Measurements from ENCODE around the gene COL17A1. TPM values are rescaled to one million over a fixed set of nuclear protein-coding genes. Genes with fewer than 3 reads are reported as not detected.
A peak's percentile ranks its signal among the peaks of the same experiment; 100 is the strongest.

Gene COL17A1
- total RNA-seq, 1 experiment from 2014 or later, result 0.05 TPM

DNA sequence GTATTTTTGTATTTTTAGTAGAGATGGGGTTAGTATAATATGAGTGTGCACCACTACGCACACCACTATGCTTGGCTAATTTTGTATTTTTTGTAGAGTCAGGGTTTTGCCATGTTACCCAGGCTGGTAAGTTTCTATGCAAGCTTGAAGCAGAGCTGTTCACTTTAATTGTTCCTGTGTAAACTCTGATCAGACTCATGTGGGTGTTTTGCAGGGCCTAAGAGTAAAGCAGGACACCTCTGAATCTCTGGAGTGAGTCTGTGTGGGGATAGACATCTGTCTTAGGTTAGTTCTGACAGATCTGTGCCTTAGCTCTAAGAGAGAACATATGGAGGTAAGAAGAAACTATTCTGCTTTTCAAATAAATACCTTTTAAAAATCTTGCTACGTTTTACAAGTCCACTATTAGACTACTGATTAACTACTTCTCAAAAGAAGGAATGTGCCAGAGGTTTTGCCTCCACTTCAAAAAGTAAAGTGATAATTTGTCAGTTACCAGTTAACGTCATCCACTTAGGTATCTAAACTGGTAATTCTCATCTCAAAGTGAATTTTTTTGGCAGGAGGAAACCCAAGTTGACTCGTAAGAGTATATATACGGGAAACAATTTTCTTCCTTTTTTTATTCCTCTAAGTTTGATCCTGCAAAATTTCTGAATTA, 1.1 kb downstream of the COL17A1 start:
- H3K27ac ChIP-seq, result no peak overlapping the region
- H3K36me3 ChIP-seq, result no peaks in the 10 kb centered on the region
- H3K9me3 ChIP-seq (replicated peaks), result no peaks in the 10 kb centered on the region
- no peak for DNase-seq (ENCODE audit: low read depth in 1 of 2, low spot score in 2 of 2)
- no peaks in the 10 kb centered on the region for H3K27me3 ChIP-seq (replicated peaks)
- no peaks in the 10 kb centered on the region for H3K4me1 ChIP-seq (replicated peaks)
- no peak overlapping the region for H3K4me3 ChIP-seq

GRCh38 chr10:104081998-104082397, 3.7 kb downstream of the COL17A1 start:
- no peaks in the 10 kb centered on the region for H3K27me3 ChIP-seq (replicated peaks)
- no peaks in the 10 kb centered on the region for H3K9me3 ChIP-seq (replicated peaks)
- no peak overlapping the region for H3K27ac ChIP-seq
- DNase-seq (ENCODE audit: low read depth in 1 of 2, low spot score in 2 of 2), result no peak
- no peaks in the 10 kb centered on the region for H3K36me3 ChIP-seq
- no peak overlapping the region for H3K4me3 ChIP-seq
- peaks cover 9% of the 10 kb centered on the region for H3K4me1 ChIP-seq (replicated peaks)

GRCh38 chr10:104080762-104081161, 4.9 kb downstream of the COL17A1 start:
- no peaks in the 10 kb centered on the region for H3K27me3 ChIP-seq (replicated peaks)
- peaks cover 16% of the 10 kb centered on the region for H3K4me1 ChIP-seq (replicated peaks)
- no peaks in the 10 kb centered on the region for H3K36me3 ChIP-seq
- no peak overlapping the region for H3K27ac ChIP-seq
- no peak overlapping the region for H3K4me3 ChIP-seq
- H3K9me3 ChIP-seq (replicated peaks), result no peaks in the 10 kb centered on the region
- DNase-seq (ENCODE audit: low read depth in 1 of 2, low spot score in 2 of 2), result no peak

GRCh38 chr10:104077663-104078151, 8.0 kb downstream of the COL17A1 start:
- H3K27me3 ChIP-seq (replicated peaks), result no peaks in the 10 kb centered on the region
- no peaks in the 10 kb centered on the region for H3K9me3 ChIP-seq (replicated peaks)
- DNase-seq (ENCODE audit: low read depth in 1 of 2, low spot score in 2 of 2), result no peak
- H3K27ac ChIP-seq, result no peak overlapping the region
- H3K4me1 ChIP-seq (replicated peaks), result peaks cover 16% of the 10 kb centered on the region
- no peaks in the 10 kb centered on the region for H3K36me3 ChIP-seq
- no peak overlapping the region for H3K4me3 ChIP-seq

DNA sequence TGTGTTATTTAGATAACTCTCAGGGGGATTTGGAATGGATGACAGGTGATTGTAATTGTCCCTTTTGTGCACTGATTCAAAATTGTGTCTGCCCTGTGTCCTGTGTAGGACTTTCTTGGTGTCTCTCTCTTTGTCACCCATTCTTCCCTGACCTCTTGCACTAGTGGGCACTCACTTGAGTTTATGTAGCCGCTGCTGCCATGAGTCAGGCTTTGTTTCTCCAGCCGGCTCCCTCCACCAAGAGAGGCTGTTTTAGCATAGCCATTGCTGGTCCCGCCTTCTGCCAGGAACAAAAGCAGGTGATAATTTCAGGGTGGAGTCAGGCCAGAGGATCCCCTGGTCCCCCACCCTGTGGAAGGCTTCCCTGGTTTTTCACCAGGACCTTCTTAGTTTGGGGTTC, 8.4 kb downstream of the COL17A1 start:
- 0 out of 2 replicates have a peak, but pooled peaks cover 2% of the 10 kb centered on the region for H3K27me3 ChIP-seq (replicated peaks)
- peak in 1 of 2 experiments; percentile 37 for DNase-seq (ENCODE audit: low read depth in 1 of 2, low spot score in 2 of 2)
- H3K9me3 ChIP-seq (replicated peaks), result no peaks in the 10 kb centered on the region
- H3K27ac ChIP-seq, result no peak overlapping the region
- no peak overlapping the region for H3K4me3 ChIP-seq
- no peaks in the 10 kb centered on the region for H3K36me3 ChIP-seq
- H3K4me1 ChIP-seq (replicated peaks), result peaks cover 16% of the 10 kb centered on the region

GRCh38 chr10:104076743-104077160, 8.9 kb downstream of the COL17A1 start:
- Histone ChIP-seq H3K4me1 (replicated peaks) (peaks cover 16% of the 10 kb centered on the region), H3K4me3 (no peak overlapping the region), H3K36me3 (no peaks in the 10 kb centered on the region), H3K27ac (no peak overlapping the region), H3K27me3 (replicated peaks) (0 out of 2 replicates have a peak, but pooled peaks cover 3% of the 10 kb centered on the region), H3K9me3 (replicated peaks) (no peaks in the 10 kb centered on the region)
- peak; percentile 70 to 83 for DNase-seq (ENCODE audit: low read depth in 1 of 2, low spot score in 2 of 2)

DNA sequence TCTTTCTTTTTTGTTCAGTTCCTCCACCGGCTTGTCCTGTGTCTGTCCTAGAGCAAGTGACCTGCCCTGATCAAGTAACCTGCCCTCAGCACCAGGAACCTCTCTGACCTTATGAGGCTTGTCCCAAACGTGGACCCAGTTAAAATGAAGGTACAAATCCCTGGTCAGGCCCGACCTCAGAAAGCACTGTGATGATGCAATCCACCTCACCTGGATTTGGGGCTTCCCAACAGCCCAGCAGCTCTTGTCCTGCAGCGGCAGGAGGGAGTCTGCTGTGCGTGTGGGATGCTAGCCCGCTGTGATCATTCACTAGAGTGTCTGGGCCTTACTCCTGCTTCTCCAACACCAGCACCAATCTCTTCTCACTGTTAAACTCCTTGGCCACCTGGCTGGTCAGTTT, 11.2 kb downstream of the COL17A1 start:
- Histone ChIP-seq H3K27me3 (replicated peaks) (0 out of 2 replicates have a peak, but pooled peaks cover 3% of the 10 kb centered on the region), H3K4me3 (no peak overlapping the region), H3K36me3 (no peaks in the 10 kb centered on the region), H3K27ac (no peak overlapping the region), H3K9me3 (replicated peaks) (no peaks in the 10 kb centered on the region), H3K4me1 (replicated peaks) (peaks cover 16% of the 10 kb centered on the region)
- DNase-seq (ENCODE audit: low read depth in 1 of 2, low spot score in 2 of 2), result no peak

- Histone ChIP-seq H3K4me1 (replicated peaks) (peaks cover 15% of the 10 kb centered on the region), H3K9me3 (replicated peaks) (no peaks in the 10 kb centered on the region), H3K27me3 (replicated peaks) (0 out of 2 replicates have a peak, but pooled peaks cover 3% of the 10 kb centered on the region), H3K36me3 (no peaks in the 10 kb centered on the region), H3K27ac (no peak overlapping the region), H3K4me3 (no peak overlapping the region)
- no peak for DNase-seq (ENCODE audit: low read depth in 1 of 2, low spot score in 2 of 2)
Measured at GRCh38 chr10:104072786-104073185, 12.9 kb downstream of the COL17A1 start.

- Histone ChIP-seq H3K4me1 (replicated peaks) (no peaks in the 10 kb centered on the region), H3K27me3 (replicated peaks) (0 out of 2 replicates have a peak, but pooled peaks cover 6% of the 10 kb centered on the region)
Measured at GRCh38 chr10:104069613-104070012, 16.1 kb downstream of the COL17A1 start.

GRCh38 chr10:104067525-104067924, 18.2 kb downstream of the COL17A1 start:
- no peak for DNase-seq (ENCODE audit: low read depth in 1 of 2, low spot score in 2 of 2)
- Histone ChIP-seq H3K9me3 (replicated peaks) (no peaks in the 10 kb centered on the region), H3K27me3 (replicated peaks) (0 out of 2 replicates have a peak, but pooled peaks cover 6% of the 10 kb centered on the region), H3K4me3 (no peak overlapping the region), H3K36me3 (no peaks in the 10 kb centered on the region), H3K27ac (no peak overlapping the region), H3K4me1 (replicated peaks) (no peaks in the 10 kb centered on the region)

More at GRCh38 chr10:104069613-104070012, 16.1 kb downstream of the COL17A1 start:
- no peak overlapping the region for H3K27ac ChIP-seq
- H3K9me3 ChIP-seq (replicated peaks), result no peaks in the 10 kb centered on the region
- DNase-seq (ENCODE audit: low read depth in 1 of 2, low spot score in 2 of 2), result no peak
- H3K4me3 ChIP-seq, result no peak overlapping the region
- no peaks in the 10 kb centered on the region for H3K36me3 ChIP-seq

DNA sequence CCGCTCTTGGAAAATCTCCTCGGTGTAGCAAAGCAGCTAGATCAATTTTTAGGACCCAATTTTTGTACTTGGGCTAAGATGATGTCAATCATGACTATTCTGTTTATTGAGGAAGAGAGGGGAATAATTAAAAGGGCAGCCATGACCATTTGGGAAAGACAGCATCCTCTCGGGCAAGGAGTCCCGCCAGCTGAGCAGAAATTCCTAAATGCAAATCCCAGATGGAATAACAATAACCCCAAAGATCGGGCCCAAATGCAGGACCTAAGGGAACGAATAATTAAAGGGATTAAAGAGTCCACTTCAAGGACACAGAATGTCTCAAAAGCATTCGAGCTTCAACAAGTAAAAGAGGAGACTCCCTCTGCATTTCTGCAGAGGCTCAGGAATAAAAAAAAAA, 18.7 kb downstream of the COL17A1 start:
- H3K4me1 ChIP-seq (replicated peaks), result no peaks in the 10 kb centered on the region
- no peaks in the 10 kb centered on the region for H3K36me3 ChIP-seq
- DNase-seq (ENCODE audit: low read depth in 1 of 2, low spot score in 2 of 2), result no peak
- no peak overlapping the region for H3K27ac ChIP-seq
- H3K9me3 ChIP-seq (replicated peaks), result no peaks in the 10 kb centered on the region
- no peak overlapping the region for H3K4me3 ChIP-seq
- H3K27me3 ChIP-seq (replicated peaks), result 0 out of 2 replicates have a peak, but pooled peaks cover 3% of the 10 kb centered on the region

GRCh38 chr10:104065748-104066147, 19.9 kb downstream of the COL17A1 start:
- Histone ChIP-seq H3K36me3 (no peaks in the 10 kb centered on the region), H3K27me3 (replicated peaks) (0 out of 2 replicates have a peak, but pooled peaks cover 3% of the 10 kb centered on the region), H3K9me3 (replicated peaks) (no peaks in the 10 kb centered on the region), H3K27ac (no peak overlapping the region), H3K4me1 (replicated peaks) (no peaks in the 10 kb centered on the region), H3K4me3 (no peak overlapping the region)
- no peak for DNase-seq (ENCODE audit: low read depth in 1 of 2, low spot score in 2 of 2)

DNA sequence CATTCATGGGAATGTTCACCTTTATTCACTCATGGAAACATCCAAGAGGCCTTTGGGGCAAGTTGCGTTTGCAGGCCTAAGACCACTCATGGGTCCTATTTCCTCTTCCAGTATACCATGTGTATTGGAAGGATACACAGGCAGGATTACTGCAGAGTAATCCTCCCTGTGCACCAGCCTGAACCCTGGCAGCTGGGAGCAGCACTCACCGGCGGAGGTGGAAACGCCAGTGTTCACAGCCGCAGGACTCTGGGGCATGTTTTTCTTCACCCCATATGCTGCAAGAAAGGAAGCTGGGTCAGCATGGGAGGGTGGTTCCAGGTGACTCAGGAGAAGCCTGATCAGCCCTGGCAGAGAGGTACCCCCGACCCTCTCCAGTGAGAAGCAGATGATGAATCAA, 24.5 kb downstream of the COL17A1 start:
- Histone ChIP-seq H3K4me1 (replicated peaks) (no peaks in the 10 kb centered on the region), H3K4me3 (no peak overlapping the region), H3K9me3 (replicated peaks) (no peaks in the 10 kb centered on the region), H3K36me3 (no peaks in the 10 kb centered on the region), H3K27me3 (replicated peaks) (no peaks in the 10 kb centered on the region), H3K27ac (no peak overlapping the region)
- no peak for DNase-seq (ENCODE audit: low read depth in 1 of 2, low spot score in 2 of 2)

- H3K4me3 ChIP-seq, result no peak overlapping the region
- H3K27ac ChIP-seq, result no peak overlapping the region
- no peak for DNase-seq (ENCODE audit: low read depth in 1 of 2, low spot score in 2 of 2)
- no peaks in the 10 kb centered on the region for H3K27me3 ChIP-seq (replicated peaks)
- H3K4me1 ChIP-seq (replicated peaks), result peaks cover 8% of the 10 kb centered on the region
- H3K9me3 ChIP-seq (replicated peaks), result no peaks in the 10 kb centered on the region
- no peaks in the 10 kb centered on the region for H3K36me3 ChIP-seq
Measured at GRCh38 chr10:104059364-104059763, 26.3 kb downstream of the COL17A1 start.

All from SJSA1 (cell line).